Hepatocyte (in vitro differentiated cells): ENCODE measurements around the gene IGDCC3.

Source experiments
- CTCF ChIP-seq: fragments of 200-600 bp; sonication (generic); IDR thresholded peaks from 2 replicates; pipeline ENCODE4 v1.5.1; 2016; ENCODE audit warnings: antibody characterized with exemption, mild to moderate bottlenecking; ENCODE audit not compliant: poor library complexity
- EZH2 ChIP-seq: fragments of 200-600 bp; sonication (generic); IDR thresholded peaks from 2 replicates; pipeline ENCODE4 v1.6.1; 2016; ENCODE audit warnings: antibody characterized with exemption, mild to moderate bottlenecking, borderline replicate concordance
- EZH2phosphoT487 ChIP-seq: fragments of 200-600 bp; sonication (generic); IDR thresholded peaks from one replicate; pipeline ENCODE4 v1.6.1; 2018; ENCODE audit warnings: antibody characterized with exemption, mild to moderate bottlenecking, low read depth, moderate library complexity; ENCODE audit not compliant: unreplicated experiment, severe bottlenecking

GRCh38 chr15:65371976-65372786 lies 5.6 kb downstream of the IGDCC3 start:
- no peak for TF ChIP-seq CTCF
- TF ChIP-seq EZH2: no peak
- no peak for TF ChIP-seq EZH2phosphoT487
